H9 (cell line): ENCODE results near the gene COP1. TPM values are rescaled to one million over a fixed set of nuclear protein-coding genes. Genes with fewer than 3 reads are reported as not detected.

Experiments used
- DNase-seq: peaks from one replicate; pipeline ENCODE4 v3.0.0-alpha.2; 2017
- H2AFZ ChIP-seq: one replicate; pipeline ENCODE4 v1.6.1; 2013; ENCODE audit warnings: mild to moderate bottlenecking, low read length, control low read depth, moderate library complexity
- H2AK5ac ChIP-seq: 2 replicates; pipeline ENCODE4 v1.6.1; 2013; ENCODE audit warnings: low read length, control low read depth, mixed read lengths; ENCODE audit not compliant: insufficient read length
- H2BK120ac ChIP-seq: one replicate; pipeline ENCODE4 v1.6.1; 2013; ENCODE audit warnings: low read depth, mild to moderate bottlenecking, low read length, control low read depth, inconsistent platforms; ENCODE audit not compliant: poor library complexity, severe bottlenecking
- H2BK12ac ChIP-seq: 2 replicates; pipeline ENCODE4 v1.6.1; 2013; ENCODE audit warnings: low read length, control low read depth, mixed read lengths, low read depth; ENCODE audit not compliant: insufficient read length
- H2BK15ac ChIP-seq: 2 replicates; pipeline ENCODE4 v1.6.1; 2013; ENCODE audit warnings: low read depth, low read length, control low read depth
- H2BK20ac ChIP-seq: one replicate; pipeline ENCODE4 v1.6.1; 2013; ENCODE audit warnings: low read depth, mild to moderate bottlenecking, low read length, control low read depth, inconsistent platforms; ENCODE audit not compliant: poor library complexity, severe bottlenecking
- H2BK5ac ChIP-seq: 2 replicates; pipeline ENCODE4 v1.6.1; 2013; ENCODE audit warnings: low read length, control low read depth, mixed read lengths; ENCODE audit not compliant: insufficient read length
- H3K14ac ChIP-seq: 2 replicates; pipeline ENCODE4 v1.6.1; 2013; ENCODE audit warnings: low read length, control low read depth; ENCODE audit not compliant: insufficient read depth
- H3K18ac ChIP-seq: 2 replicates; pipeline ENCODE4 v1.6.1; 2013; ENCODE audit warnings: low read depth, mild to moderate bottlenecking, mixed read lengths, low read length, control low read depth; ENCODE audit not compliant: insufficient read length
- H3K23ac ChIP-seq: 2 replicates; pipeline ENCODE4 v1.6.1; 2013; ENCODE audit warnings: low read length, control low read depth, mixed read lengths, low read depth; ENCODE audit not compliant: insufficient read length
- H3K23me2 ChIP-seq: 2 replicates; pipeline ENCODE4 v1.6.1; 2013; ENCODE audit warnings: low read depth, mild to moderate bottlenecking, mixed read lengths, low read length, control low read depth; ENCODE audit not compliant: insufficient read length, poor library complexity, severe bottlenecking
- H3K27ac ChIP-seq: 2 replicates; pipeline ENCODE4 v1.5.1; 2013; ENCODE audit warnings: low read length, control low read depth, mixed read lengths, low read depth; ENCODE audit not compliant: insufficient read length
- H3K27me3 ChIP-seq: 2 replicates; pipeline ENCODE4 v1.6.1; 2013; ENCODE audit warnings: low read length, control low read depth, inconsistent platforms; ENCODE audit not compliant: insufficient read depth
- H3K4ac ChIP-seq: 2 replicates; pipeline ENCODE4 v1.6.1; 2013; ENCODE audit warnings: low read depth, mild to moderate bottlenecking, control low read depth, inconsistent platforms, low read length, moderate library complexity
- H3K4me1 ChIP-seq: 2 replicates; pipeline ENCODE4 v1.6.1; 2013; ENCODE audit warnings: low read length, control low read depth, inconsistent platforms; ENCODE audit not compliant: insufficient read depth
- H3K4me2 ChIP-seq: 2 replicates; pipeline ENCODE4 v1.6.1; 2013; ENCODE audit warnings: low read length, control low read depth, mixed read lengths; ENCODE audit not compliant: insufficient read length, insufficient read depth
- H3K56ac ChIP-seq: 2 replicates; pipeline ENCODE4 v1.6.1; 2013; ENCODE audit warnings: low read depth, mild to moderate bottlenecking, mixed read lengths, low read length, control low read depth; ENCODE audit not compliant: insufficient read length
- H3K79me1 ChIP-seq: 2 replicates; pipeline ENCODE4 v1.6.1; 2013; ENCODE audit warnings: low read depth, mild to moderate bottlenecking, moderate library complexity, low read length, control low read depth, inconsistent platforms; ENCODE audit not compliant: insufficient read depth, poor library complexity, severe bottlenecking
- H3K79me2 ChIP-seq: 2 replicates; pipeline ENCODE4 v1.6.1; 2013; ENCODE audit warnings: low read length, control low read depth, inconsistent platforms; ENCODE audit not compliant: insufficient read depth
- H3K9ac ChIP-seq: 2 replicates; pipeline ENCODE4 v1.6.1; 2013; ENCODE audit warnings: low read length, control low read depth, mixed read lengths; ENCODE audit not compliant: insufficient read length; ENCODE audit errors: extremely low read depth
- H3K9me3 ChIP-seq: one replicate; pipeline ENCODE4 v1.6.1; 2013; ENCODE audit warnings: low read depth, low read length, inconsistent platforms; ENCODE audit not compliant: control insufficient read depth
- H3T11ph ChIP-seq: one replicate; pipeline ENCODE4 v1.6.1; 2013; ENCODE audit warnings: mild to moderate bottlenecking, low read length, control low read depth, inconsistent platforms
- H4K20me1 ChIP-seq: one replicate; pipeline ENCODE4 v1.6.1; 2013; ENCODE audit not compliant: control insufficient read depth, insufficient read length, insufficient read depth
- H4K5ac ChIP-seq: 2 replicates; pipeline ENCODE4 v1.6.1; 2013; ENCODE audit warnings: low read depth, mild to moderate bottlenecking, mixed read lengths, low read length, control low read depth; ENCODE audit not compliant: insufficient read length
- H4K8ac ChIP-seq: replicated peaks from 2 replicates; pipeline ENCODE4 v1.6.1; 2013; ENCODE audit warnings: low read length, control low read depth, mixed read lengths, low read depth; ENCODE audit not compliant: insufficient read length
- H4K91ac ChIP-seq: 2 replicates; pipeline ENCODE4 v1.6.1; 2013; ENCODE audit warnings: low read depth, mild to moderate bottlenecking, moderate library complexity, mixed read lengths, low read length, control low read depth; ENCODE audit not compliant: insufficient read length
- H3K27ac Mint-ChIP-seq, 3 experiments: 2 replicates in 2 of 3; 3 replicates in 1 of 3; pipeline ENCODE4 v1.8.0; 2020 to 2021; ENCODE audit warnings: mixed read lengths in 3 of 3, mild to moderate bottlenecking in 1 of 3, moderate library complexity in 1 of 3
- H3K27me3 Mint-ChIP-seq: 2 replicates; pipeline ENCODE4 v1.8.0; 2021; ENCODE audit warnings: low read depth, mild to moderate bottlenecking, moderate library complexity, mixed read lengths
- H3K36me3 Mint-ChIP-seq, 3 experiments: 2 replicates in 2 of 3; 3 replicates in 1 of 3; pipeline ENCODE4 v1.8.0; 2020 to 2021; ENCODE audit warnings: low read depth in 3 of 3, mixed read lengths in 3 of 3; ENCODE audit not compliant: insufficient read depth in 1 of 3
- H3K4me1 Mint-ChIP-seq, 2 experiments: 2 replicates each; pipeline ENCODE4 v1.8.0; 2020; ENCODE audit warnings: mixed read lengths in 2 of 2
- H3K4me3 Mint-ChIP-seq, 2 experiments: 2 replicates in 1 of 2; 3 replicates in 1 of 2; pipeline ENCODE4 v1.8.0; 2020 to 2021; ENCODE audit warnings: mild to moderate bottlenecking in 2 of 2, mixed read lengths in 2 of 2, moderate library complexity in 1 of 2
- H3K9me3 Mint-ChIP-seq, 2 experiments: 2 replicates in 1 of 2; 3 replicates in 1 of 2; pipeline ENCODE4 v1.8.0; 2020; ENCODE audit warnings: mild to moderate bottlenecking in 2 of 2, mixed read lengths in 2 of 2, moderate library complexity in 1 of 2
- WGBS: extraction: QIAGEN DNeasy Blood & Tissue Kit; methylation state at CpG from one replicate; pipeline ENCODE4 v1.1.7; 2013; ENCODE audit warnings: missing lambda C conversion rate, low lambda C conversion rate, mixed read lengths; ENCODE audit not compliant: insufficient read length; ENCODE audit errors: extremely low coverage; 5-methylcytosine and 5-hydroxymethylcytosine counted together
- long read RNA-seq: library from polyadenylated mRNA; unstranded; transcript quantifications from one replicate; pipeline ENCODE4 v2.0.0, GENCODE V29; 2020
- total RNA-seq: library from RNA; stranded (reverse); gene quantifications from 2 replicates; pipeline ENCODE4 v1.2.1, GENCODE V29; 2021
- TF ChIP-seq, protein P1 (sequence below): fragments of 200-600 bp; sonication (generic); conservative IDR thresholded peaks from 3 replicates; pipeline ENCODE4 v1.8.0; 2021; ENCODE audit warnings: antibody characterized with exemption, mild to moderate bottlenecking

The COP1 gene
- 41.3 and 44.6 TPM in 2 replicates for total RNA-seq
- long read RNA-seq, transcript COP1-204 (20 exons, 3,033 nt) = major isoform, 14 of 23 reads
- long read RNA-seq, partial matches to known transcripts = 2 of 23 reads
- long read RNA-seq, other reads (novel, unspliced or antisense) = 6 of 23 reads

DNA sequence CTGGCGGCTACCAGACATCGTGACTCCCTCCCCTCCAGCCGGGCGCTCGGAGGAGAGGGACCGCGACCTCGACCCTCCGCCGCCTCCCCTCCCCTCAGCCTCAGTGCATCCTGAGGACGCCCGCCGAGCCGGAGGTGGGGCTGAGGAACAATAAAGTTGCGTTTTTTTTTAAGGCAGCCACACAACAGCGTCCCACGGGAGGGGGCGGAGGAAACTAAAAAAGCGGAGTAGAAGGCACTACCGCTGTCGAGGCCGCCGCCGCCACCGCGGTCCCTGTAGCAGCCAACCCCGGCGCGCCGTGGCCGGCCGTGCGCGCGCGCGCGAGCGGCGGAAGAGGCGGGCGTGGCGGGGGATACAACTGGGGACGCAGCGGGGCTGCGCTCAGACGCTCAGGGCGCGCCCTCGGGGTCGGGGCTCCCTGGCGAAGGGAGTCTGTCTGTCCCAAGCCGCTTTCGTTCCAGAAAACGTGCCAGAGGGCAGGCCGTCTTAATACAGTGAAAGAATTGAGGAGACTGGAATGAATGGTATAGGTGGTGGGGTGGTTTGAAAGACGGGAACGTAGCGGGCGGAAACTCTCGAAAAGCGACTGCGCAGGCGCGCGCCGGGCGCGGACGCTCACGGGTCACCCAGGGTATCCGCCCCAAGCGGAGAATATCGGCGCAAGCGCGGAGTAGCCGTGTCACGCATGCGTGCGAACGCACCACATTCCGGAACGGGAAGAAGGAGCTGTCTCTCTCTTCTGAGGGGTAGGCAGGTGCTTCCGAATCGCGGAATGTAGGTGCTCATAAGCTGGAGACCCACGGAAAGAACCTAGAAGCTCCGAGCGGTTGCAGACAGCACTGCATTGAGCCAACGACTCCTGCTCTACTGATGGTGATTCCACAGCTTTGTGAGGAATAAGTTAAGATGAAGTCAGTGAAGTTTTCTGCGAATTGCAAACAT is at the start of gene COP1:
COP1 (minus strand) TSS at position 326 of the 942 bp plus-strand sequence; CDS start at position 18, 308 bp downstream.
- Histone ChIP-seq H2BK15ac (no peak within 1 kb of the TSS), H3K4me1 (no peaks in the 10 kb centered on the region), H3T11ph (no peak within 1 kb of the TSS), H2AFZ (no peak within 1 kb of the TSS), H3K14ac (peak within 1 kb of the TSS; percentile 89), H4K91ac (no peak within 1 kb of the TSS), H3K79me1 (no peaks in the 10 kb centered on the region), H3K56ac (no peak within 1 kb of the TSS), H3K18ac (peak within 1 kb of the TSS; percentile 63), H2BK120ac (no peak within 1 kb of the TSS), H3K27me3 (no peaks in the 10 kb centered on the region), H4K8ac (no peak within 1 kb of the TSS), H3K23me2 (no peaks in the 10 kb centered on the region), H3K79me2 (peaks cover 26% of the 10 kb centered on the region; the same call in 1 of the 2 replicates), H3K4ac (no peak within 1 kb of the TSS), H3K9ac (peak within 1 kb of the TSS; percentile 81), H3K27ac (no peak within 1 kb of the TSS), H2BK20ac (no peak within 1 kb of the TSS), H2BK5ac (peak within 1 kb of the TSS; percentile 32), H3K9me3 (no peaks in the 10 kb centered on the region), H3K23ac (no peak within 1 kb of the TSS), H4K5ac (no peak within 1 kb of the TSS), H2AK5ac (no peak within 1 kb of the TSS), H2BK12ac (no peak within 1 kb of the TSS), H3K4me2 (peak within 1 kb of the TSS; percentile 48), H4K20me1 (no peaks in the 10 kb centered on the region)
- Mint-ChIP-seq H3K27me3 (no peaks in the 10 kb centered on the region; the same call in 1 of the 2 replicates), H3K4me1 (peaks cover 19 to 28% of the 10 kb centered on the region in 2 experiments), H3K36me3 (peaks cover 0 to 3% (median 0%) of the 10 kb centered on the region in 3 experiments; a peak in 2 of 7 replicates), H3K4me3 (peak within 1 kb of the TSS; percentile 95 to 99), H3K27ac (peak within 1 kb of the TSS; percentile 98), H3K9me3 (no peaks in the 10 kb centered on the region; a peak in 1 of 5 replicates)
- TF ChIP-seq, protein P1, sequence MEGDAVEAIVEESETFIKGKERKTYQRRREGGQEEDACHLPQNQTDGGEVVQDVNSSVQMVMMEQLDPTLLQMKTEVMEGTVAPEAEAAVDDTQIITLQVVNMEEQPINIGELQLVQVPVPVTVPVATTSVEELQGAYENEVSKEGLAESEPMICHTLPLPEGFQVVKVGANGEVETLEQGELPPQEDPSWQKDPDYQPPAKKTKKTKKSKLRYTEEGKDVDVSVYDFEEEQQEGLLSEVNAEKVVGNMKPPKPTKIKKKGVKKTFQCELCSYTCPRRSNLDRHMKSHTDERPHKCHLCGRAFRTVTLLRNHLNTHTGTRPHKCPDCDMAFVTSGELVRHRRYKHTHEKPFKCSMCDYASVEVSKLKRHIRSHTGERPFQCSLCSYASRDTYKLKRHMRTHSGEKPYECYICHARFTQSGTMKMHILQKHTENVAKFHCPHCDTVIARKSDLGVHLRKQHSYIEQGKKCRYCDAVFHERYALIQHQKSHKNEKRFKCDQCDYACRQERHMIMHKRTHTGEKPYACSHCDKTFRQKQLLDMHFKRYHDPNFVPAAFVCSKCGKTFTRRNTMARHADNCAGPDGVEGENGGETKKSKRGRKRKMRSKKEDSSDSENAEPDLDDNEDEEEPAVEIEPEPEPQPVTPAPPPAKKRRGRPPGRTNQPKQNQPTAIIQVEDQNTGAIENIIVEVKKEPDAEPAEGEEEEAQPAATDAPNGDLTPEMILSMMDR = no peak; the same call in 2 of the 3 replicates
- no CpG with 5 or more reads among the region's 92 CpGs for WGBS
- DNase-seq = peak; percentile 97
